GM23248 (cell line): ENCODE measurements around the gene MMP24OS. TPM values are rescaled to one million over a fixed set of nuclear protein-coding genes. Genes with fewer than 3 reads are reported as not detected.
"Not testable (repeated sequence)": the region's sequence is repeated elsewhere in the genome, so short reads cannot be mapped to it uniquely, and the experiment has no call there.

ENCODE experiments used
- DNase-seq: peaks from one replicate; pipeline ENCODE4 v3.0.0-alpha.2; 2015
- H2AFZ ChIP-seq: fragments of 200-600 bp; sonication (generic); 2 replicates; pipeline ENCODE4 v1.6.1; 2016; ENCODE audit warnings: antibody characterized with exemption
- H3F3A ChIP-seq: fragments of 200-600 bp; sonication (generic); 2 replicates; pipeline ENCODE4 v1.6.1; 2016; ENCODE audit warnings: mild to moderate bottlenecking, antibody characterized with exemption, mixed run types; ENCODE audit not compliant: insufficient read depth
- H3K27ac ChIP-seq: fragments of 200-600 bp; sonication (generic); 2 replicates; pipeline ENCODE4 v1.5.1; 2016; ENCODE audit warnings: mild to moderate bottlenecking
- H3K27me3 ChIP-seq: fragments of 200-600 bp; sonication (generic); replicated peaks from 2 replicates; pipeline ENCODE4 v1.6.1; 2016; ENCODE audit warnings: mild to moderate bottlenecking; ENCODE audit not compliant: insufficient read depth
- H3K36me3 ChIP-seq: fragments of 200-600 bp; sonication (generic); 2 replicates; pipeline ENCODE4 v1.6.1; 2016; ENCODE audit warnings: low read depth, mild to moderate bottlenecking
- H3K4me1 ChIP-seq: fragments of 200-600 bp; sonication (generic); 2 replicates; pipeline ENCODE4 v1.6.1; 2016; ENCODE audit warnings: mild to moderate bottlenecking; ENCODE audit not compliant: insufficient read depth
- H3K4me2 ChIP-seq: fragments of 200-600 bp; sonication (generic); one replicate; pipeline ENCODE4 v1.6.1; 2016; ENCODE audit warnings: mild to moderate bottlenecking; ENCODE audit not compliant: unreplicated experiment
- H3K4me3 ChIP-seq: fragments of 200-600 bp; sonication (generic); 2 replicates; pipeline ENCODE4 v1.5.1; 2016; ENCODE audit warnings: mild to moderate bottlenecking
- H3K79me2 ChIP-seq: fragments of 200-600 bp; sonication (generic); 2 replicates; pipeline ENCODE4 v1.6.1; 2016; ENCODE audit warnings: mild to moderate bottlenecking; ENCODE audit not compliant: insufficient read depth
- H3K9ac ChIP-seq: fragments of 200-600 bp; sonication (generic); 2 replicates; pipeline ENCODE4 v1.6.1; 2016; ENCODE audit warnings: mild to moderate bottlenecking
- H3K9me2 ChIP-seq: fragments of 200-600 bp; sonication (generic); 2 replicates; pipeline ENCODE4 v1.6.1; 2016; ENCODE audit warnings: mixed run types, mild to moderate bottlenecking, moderate library complexity; ENCODE audit not compliant: insufficient read depth
- H3K9me3 ChIP-seq: fragments of 200-600 bp; sonication (generic); one replicate; pipeline ENCODE4 v1.6.1; 2017; ENCODE audit warnings: low read depth
- H4K20me1 ChIP-seq: fragments of 200-600 bp; sonication (generic); 2 replicates; pipeline ENCODE4 v1.6.0; 2016; ENCODE audit not compliant: insufficient read depth
- EZH2 ChIP-seq: fragments of 200-600 bp; sonication (generic); IDR thresholded peaks from 2 replicates; pipeline ENCODE4 v1.6.1; 2018; ENCODE audit warnings: antibody characterized with exemption, mild to moderate bottlenecking; ENCODE audit not compliant: insufficient read depth, poor library complexity, severe bottlenecking
- EZH2phosphoT487 ChIP-seq: fragments of 200-600 bp; sonication (generic); IDR thresholded peaks from 2 replicates; pipeline ENCODE4 v1.6.1; 2018; ENCODE audit warnings: antibody characterized with exemption, moderate library complexity, mild to moderate bottlenecking, low read depth; ENCODE audit not compliant: insufficient read depth
- WGBS, 2 experiments: methylation state at CpG; one replicate each; pipeline ENCODE4 v1.1.6; 2015 to 2017; ENCODE audit warnings: low lambda C conversion rate in 2 of 2, low coverage in 1 of 2; ENCODE audit errors: missing lambda C conversion rate in 2 of 2; 5-methylcytosine and 5-hydroxymethylcytosine counted together
- in situ Hi-C: fragments of 300-500 bp; cut with MboI; formaldehyde crosslinking; loops from 2 replicates; pipeline ENCODE4 v1.15.0; 2020
- polyA plus RNA-seq: library from polyadenylated mRNA; unstranded; fragments of >200 nt; fragmentation: Nextera tagmentation; extraction: Ambion mirVana; gene quantifications from 2 replicates; pipeline ENCODE4 v1.2.1, GENCODE V29; 2016
- total RNA-seq: library from RNA; depleted of rRNA; stranded (reverse); fragments of >200 nt; shearing (Covaris generic); gene quantifications from 2 replicates; pipeline ENCODE4 v1.2.3, GENCODE V29; 2014

The MMP24OS gene
- total and polyA plus RNA-seq, 2 experiments from 2014 or later, result 26.8 to 81.7 TPM

DNA sequence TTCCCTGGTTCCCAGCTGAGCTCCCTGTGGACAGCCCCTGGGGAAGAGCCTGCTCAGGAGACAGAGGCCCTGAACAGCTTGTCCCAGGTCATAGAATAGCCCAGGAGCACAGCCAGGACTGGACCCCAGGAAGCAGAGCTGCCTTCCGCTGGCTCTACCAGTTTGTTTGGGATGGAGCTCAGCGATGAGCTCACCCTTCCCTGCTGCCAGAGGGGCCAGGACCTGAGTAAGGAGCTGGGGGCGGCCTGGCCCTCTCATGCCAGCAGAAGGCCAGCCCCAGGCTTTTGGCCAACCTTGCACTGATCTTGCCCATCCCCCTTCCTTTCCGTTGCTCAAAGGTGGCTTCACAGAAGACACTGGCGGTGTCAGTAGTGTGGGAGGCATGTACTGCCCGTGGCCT, 17.5 kb downstream of the MMP24OS start:
- no peaks in the 10 kb centered on the region for H3K79me2 ChIP-seq
- in situ Hi-C loops, result no loop called here
- DNase-seq, result no peak
- H3K4me2 ChIP-seq, result no peak overlapping the region
- H3K9me3 ChIP-seq, result no peaks in the 10 kb centered on the region
- peaks cover 7% of the 10 kb centered on the region; the same call in 1 of the 2 replicates for H3K4me1 ChIP-seq
- no peak overlapping the region for H3K9ac ChIP-seq
- H3F3A ChIP-seq, result no peaks in the 10 kb centered on the region
- WGBS, 2 experiments, result 91 to 92% methylated on average over 6 of the region's 6 CpGs
- no peaks in the 10 kb centered on the region for H4K20me1 ChIP-seq
- no peak overlapping the region for H2AFZ ChIP-seq
- no peaks in the 10 kb centered on the region for H3K27me3 ChIP-seq
- TF ChIP-seq EZH2phosphoT487 (no peak), EZH2 (no peak)
- H3K4me3 ChIP-seq, result no peak overlapping the region
- no peaks in the 10 kb centered on the region for H3K36me3 ChIP-seq
- no peak overlapping the region for H3K27ac ChIP-seq
- no peaks in the 10 kb centered on the region for H3K9me2 ChIP-seq

DNA sequence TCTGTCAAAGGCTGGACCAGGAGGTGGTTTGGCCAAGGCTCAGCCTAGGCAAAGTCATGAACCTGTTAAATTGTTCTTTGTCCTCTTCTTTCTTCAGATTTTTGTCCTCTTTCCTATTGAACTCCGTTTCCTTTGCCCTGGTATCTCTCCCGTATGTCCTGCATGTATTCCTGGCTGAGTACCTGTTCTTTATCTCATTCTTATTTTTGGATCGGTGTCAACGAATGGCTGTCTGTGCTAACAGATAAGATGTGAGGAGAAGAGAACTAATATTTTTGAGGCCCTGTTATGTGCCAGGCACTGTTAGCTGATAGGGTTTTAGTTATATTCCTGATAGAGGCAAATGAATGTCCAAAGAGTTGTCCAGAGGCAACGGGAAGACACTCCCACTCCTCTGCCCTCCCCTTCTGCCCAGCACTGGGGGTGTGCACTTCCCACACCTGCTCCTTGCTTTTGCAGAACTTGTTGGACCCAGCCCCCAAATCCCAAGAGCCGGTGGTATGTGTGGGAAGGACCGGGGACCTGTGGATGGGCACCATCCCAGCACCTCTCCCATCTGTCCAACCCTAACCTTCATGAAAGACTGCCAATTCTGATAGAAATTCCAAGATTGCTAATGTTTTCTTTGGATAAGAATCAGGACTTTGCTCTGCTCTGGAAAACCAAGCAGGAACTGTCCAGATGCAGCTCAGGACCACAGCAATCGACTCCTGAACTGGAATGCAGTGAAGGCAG, 20.6 kb downstream of the MMP24OS start:
- H3K9me2 ChIP-seq, result no peaks in the 10 kb centered on the region
- DNase-seq, result no peak
- TF ChIP-seq EZH2, result no peak
- no peak for TF ChIP-seq EZH2phosphoT487
- no peaks in the 10 kb centered on the region for H3K36me3 ChIP-seq
- no peak overlapping the region for H3K9ac ChIP-seq
- H3K27me3 ChIP-seq, result no peaks in the 10 kb centered on the region
- no peak overlapping the region for H3K27ac ChIP-seq
- no peaks in the 10 kb centered on the region for H3F3A ChIP-seq
- H4K20me1 ChIP-seq, result no peaks in the 10 kb centered on the region
- in situ Hi-C loops, result no loop called here
- H3K4me2 ChIP-seq, result no peak overlapping the region
- no peaks in the 10 kb centered on the region for H3K79me2 ChIP-seq
- no peak overlapping the region for H2AFZ ChIP-seq
- no peaks in the 10 kb centered on the region for H3K4me1 ChIP-seq
- 74 to 79% methylated on average over 7 to 8 of the region's 8 CpGs for WGBS, 2 experiments
- H3K4me3 ChIP-seq, result no peak overlapping the region
- no peaks in the 10 kb centered on the region for H3K9me3 ChIP-seq

DNA sequence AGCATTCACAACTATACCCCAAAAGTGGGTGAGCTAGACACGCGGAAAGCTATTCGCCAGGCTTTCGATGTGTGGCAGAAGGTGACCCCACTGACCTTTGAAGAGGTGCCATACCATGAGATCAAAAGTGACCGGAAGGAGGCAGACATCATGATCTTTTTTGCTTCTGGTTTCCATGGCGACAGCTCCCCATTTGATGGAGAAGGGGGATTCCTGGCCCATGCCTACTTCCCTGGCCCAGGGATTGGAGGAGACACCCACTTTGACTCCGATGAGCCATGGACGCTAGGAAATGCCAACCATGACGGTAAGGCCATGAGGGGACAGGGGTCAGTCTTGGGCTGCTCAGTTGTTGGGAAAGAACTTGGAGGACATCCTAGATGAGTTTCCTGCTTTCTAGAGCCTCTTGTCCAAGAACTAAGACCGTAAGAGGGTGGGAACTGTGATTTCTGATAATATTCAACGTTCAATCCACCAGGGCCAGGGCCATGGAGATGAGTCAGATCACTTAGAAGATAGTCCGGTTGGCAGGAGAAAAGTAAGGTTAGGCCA, 23.4 kb downstream of the MMP24OS start:
- Histone ChIP-seq H3K4me2 (no peak overlapping the region), H2AFZ (no peak overlapping the region), H3K9me3 (no peaks in the 10 kb centered on the region), H3K27ac (no peak overlapping the region), H4K20me1 (no peaks in the 10 kb centered on the region), H3K9me2 (no peaks in the 10 kb centered on the region), H3K36me3 (no peaks in the 10 kb centered on the region), H3K9ac (no peak overlapping the region), H3K27me3 (no peaks in the 10 kb centered on the region), H3K4me1 (no peaks in the 10 kb centered on the region), H3K79me2 (no peaks in the 10 kb centered on the region), H3K4me3 (no peak overlapping the region), H3F3A (no peaks in the 10 kb centered on the region)
- in situ Hi-C loops, result no loop called here
- no peak for DNase-seq
- 94 to 97% methylated on average over 12 of the region's 12 CpGs for WGBS, 2 experiments
- no peak for TF ChIP-seq EZH2
- no peak for TF ChIP-seq EZH2phosphoT487

DNA sequence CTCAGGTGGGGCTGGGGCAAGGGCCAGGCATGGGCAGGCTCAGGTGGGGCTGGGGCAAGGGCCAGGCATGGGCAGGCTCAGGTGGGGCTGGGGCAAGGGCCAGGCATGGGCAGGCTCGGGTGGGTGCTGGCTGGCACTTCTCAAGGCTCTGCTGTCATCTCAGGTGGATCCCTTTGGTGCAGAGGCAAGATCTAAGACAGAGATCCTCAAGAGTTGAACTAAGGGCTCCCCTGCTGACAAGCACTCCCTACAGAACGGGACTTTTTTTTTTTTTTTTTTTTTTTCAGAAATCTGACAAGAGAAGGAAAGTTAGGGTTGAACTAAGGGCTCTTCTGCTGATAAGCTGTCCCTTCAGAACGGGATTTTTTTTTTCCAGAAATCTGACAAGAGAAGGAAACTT, 24.9 kb downstream of the MMP24OS start:
- H3K9ac ChIP-seq, result no peak overlapping the region
- no peak overlapping the region for H3K4me2 ChIP-seq
- H3K27me3 ChIP-seq, result no peaks in the 10 kb centered on the region
- H3K9me2 ChIP-seq, result no peaks in the 10 kb centered on the region
- H4K20me1 ChIP-seq, result no peaks in the 10 kb centered on the region
- H3K36me3 ChIP-seq, result no peaks in the 10 kb centered on the region
- no peaks in the 10 kb centered on the region for H3K9me3 ChIP-seq
- H3K27ac ChIP-seq, result no peak overlapping the region
- in situ Hi-C loops, result no loop called here
- no peak for DNase-seq
- no peak overlapping the region for H3K4me3 ChIP-seq
- H3F3A ChIP-seq, result no peaks in the 10 kb centered on the region
- no peak for TF ChIP-seq EZH2phosphoT487
- no peak for TF ChIP-seq EZH2
- H3K79me2 ChIP-seq, result no peaks in the 10 kb centered on the region
- H2AFZ ChIP-seq, result no peak overlapping the region
- WGBS, 2 experiments, result 69 to 73% methylated on average over 2 to 3 of the region's 3 CpGs
- H3K4me1 ChIP-seq, result no peaks in the 10 kb centered on the region

DNA sequence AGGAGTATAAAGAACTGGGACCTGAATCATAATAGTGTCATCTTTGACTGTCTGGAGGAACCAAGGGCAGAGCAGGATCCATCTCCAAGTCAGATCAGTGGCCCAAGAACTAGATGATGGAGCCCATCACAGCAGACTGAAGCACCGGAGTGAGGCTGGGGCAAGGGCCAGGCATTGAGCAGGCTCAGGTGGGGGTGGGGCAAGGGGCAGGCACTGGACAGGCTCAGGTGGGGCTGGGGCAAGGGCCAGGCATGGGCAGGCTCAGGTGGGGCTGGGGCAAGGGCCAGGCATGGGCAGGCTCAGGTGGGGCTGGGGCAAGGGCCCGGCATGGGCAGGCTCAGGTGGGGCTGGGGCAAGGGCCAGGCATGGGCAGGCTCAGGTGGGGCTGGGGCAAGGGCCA, 25.3 kb downstream of the MMP24OS start:
- H3F3A ChIP-seq, H3K79me2 ChIP-seq, H3K4me3 ChIP-seq, H3K27ac ChIP-seq, H3K27me3 ChIP-seq, H3K9me3 ChIP-seq, H3K36me3 ChIP-seq, H2AFZ ChIP-seq, H3K4me1 ChIP-seq, H4K20me1 ChIP-seq, H3K9ac ChIP-seq, H3K4me2 ChIP-seq, DNase-seq, H3K9me2 ChIP-seq, in situ Hi-C loops: not testable (repeated sequence)
- 89 to 100% methylated on average over 1 to 2 of the region's 2 CpGs for WGBS, 2 experiments
